C4-2B (cell line): ENCODE data around the gene OR4F6.

Experiments
- CTCF ChIP-seq: fragments of 450-650 bp; conservative IDR thresholded peaks from 2 replicates; pipeline ENCODE4 v1.5.1; 2017; ENCODE audit warnings: mild to moderate bottlenecking
- ZFX ChIP-seq: fragments of 450-650 bp; IDR thresholded peaks from 2 replicates; pipeline ENCODE4 v1.6.1; 2017

DNA sequence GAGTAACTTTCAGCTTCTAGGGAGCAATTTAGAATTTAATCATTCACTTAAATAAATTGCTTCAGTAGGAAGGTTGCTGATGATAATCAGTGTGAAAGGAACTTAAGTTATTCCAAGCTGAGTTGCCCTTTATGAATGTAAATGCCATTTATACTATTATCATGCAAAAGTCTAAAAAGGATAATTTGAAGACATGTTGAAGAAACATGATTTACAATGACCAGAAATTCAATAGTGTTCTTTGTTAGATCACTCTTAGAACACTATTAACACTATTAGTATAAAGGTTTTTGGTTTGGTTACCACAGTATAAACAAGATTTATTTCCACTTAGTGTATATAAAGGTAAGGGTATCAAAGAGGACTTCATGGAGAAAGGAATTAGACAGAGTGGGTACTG lies 1.6 kb downstream of the OR4F6 start:
- TF ChIP-seq CTCF (no peak), ZFX (no peak)
